HG03565 (cell line): ENCODE data around the gene SCYL3.

Experiments used
- ATAC-seq: cut with Tn5 transposase; IDR thresholded peaks from one replicate; pipeline ENCODE4 v1.9.1; 2021; ENCODE audit warnings: mild to moderate bottlenecking, moderate library complexity; ENCODE audit not compliant: unreplicated experiment

The SCYL3 gene

DNA sequence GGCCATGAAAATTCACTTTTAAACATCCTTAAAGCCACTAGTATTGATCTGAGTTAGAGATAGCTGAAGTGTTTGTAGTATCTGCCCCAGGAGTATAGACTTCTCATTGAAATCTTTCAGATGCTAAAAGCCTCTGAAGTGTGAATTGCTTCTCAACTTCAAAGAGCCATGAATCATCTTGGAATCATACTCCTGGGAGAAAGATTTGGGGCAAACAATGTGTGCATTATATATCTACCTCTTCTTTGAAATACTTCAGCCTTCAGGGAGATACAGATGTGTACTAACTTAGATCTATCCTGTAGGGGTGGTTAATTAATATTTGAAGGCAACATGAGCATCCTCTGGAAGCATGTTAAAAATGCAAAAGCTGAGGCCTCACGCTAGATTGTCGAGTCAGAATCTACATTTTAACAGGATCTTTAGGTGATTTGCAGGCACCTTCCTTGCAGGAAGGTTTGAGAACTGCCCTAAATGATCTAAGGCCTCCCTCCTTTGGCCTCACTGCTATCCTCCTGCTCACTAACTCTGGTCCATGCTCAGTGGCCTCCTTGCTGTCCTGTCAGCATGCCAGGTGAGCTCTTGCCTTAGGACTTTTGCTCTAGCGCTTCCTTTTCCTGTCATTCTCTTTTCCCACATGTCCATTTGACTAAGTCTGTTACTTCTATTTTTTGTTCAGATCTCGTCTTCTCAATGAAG is 6.0 kb upstream of the SCYL3 start:
- ATAC-seq = no peak

- no peak for ATAC-seq
These were observed 2.3 kb upstream of the SCYL3 start for GRCh38 chr1:169896013-169896412.

GRCh38 chr1:169894424-169895145 is 889 bp upstream of the SCYL3 start:
- ATAC-seq = no peak

DNA sequence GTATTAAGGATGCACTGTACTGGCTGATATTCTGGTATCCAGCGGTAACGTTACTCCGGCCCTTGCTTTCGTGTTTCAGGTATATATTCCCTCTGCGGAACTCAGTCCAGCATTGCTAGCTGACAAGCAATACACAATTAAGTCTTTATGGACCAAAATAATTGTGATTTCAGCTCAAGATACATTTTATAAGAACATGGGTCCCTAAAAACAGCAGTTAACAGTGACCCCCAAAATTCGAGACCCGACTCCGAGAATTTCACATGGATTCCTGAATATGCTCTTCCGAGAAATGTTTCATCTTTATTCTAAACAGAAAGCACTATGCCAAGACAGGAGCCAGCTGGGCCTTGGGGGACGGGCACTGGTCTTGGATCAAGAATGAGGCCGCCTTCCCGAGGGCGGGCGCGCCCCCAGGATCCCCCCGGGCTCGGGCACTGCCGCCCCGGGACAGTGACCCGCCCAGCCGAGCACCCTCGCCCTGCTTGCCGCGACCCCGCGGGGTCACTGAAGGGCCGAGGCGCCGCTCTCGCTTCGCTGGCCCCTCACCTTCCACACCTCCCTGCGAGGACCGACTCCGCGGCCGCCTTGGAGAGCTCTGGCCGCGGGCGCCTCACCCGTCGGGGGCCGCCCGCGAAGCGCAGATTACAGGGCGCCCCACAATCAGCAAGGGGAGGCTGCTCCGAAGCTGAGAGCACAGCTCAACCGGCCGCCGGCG is 610 bp downstream of the SCYL3 start:
- ATAC-seq = peak; percentile 14

GRCh38 chr1:169892176-169892926 is 1.3 kb downstream of the SCYL3 start:
- no peak for ATAC-seq

DNA sequence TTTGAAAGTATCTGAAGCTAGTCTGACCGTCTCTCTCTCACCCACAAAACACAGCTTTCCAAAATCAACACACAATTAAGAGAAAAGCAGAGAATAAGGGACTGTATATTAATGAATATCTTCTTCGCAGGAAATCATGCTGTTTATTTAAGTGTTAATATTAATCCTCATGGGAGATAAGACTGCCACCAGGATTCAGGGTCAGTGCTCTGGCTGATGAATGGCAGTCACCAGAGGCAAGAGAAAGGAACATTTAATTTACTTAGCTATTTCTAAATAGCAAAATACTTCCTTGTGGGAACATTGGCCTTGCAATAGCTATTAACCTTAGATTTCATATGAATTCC is 2.2 kb downstream of the SCYL3 start:
- no peak for ATAC-seq

- no peak for ATAC-seq
These were observed 2.7 kb downstream of the SCYL3 start for GRCh38 chr1:169890761-169891538.

DNA sequence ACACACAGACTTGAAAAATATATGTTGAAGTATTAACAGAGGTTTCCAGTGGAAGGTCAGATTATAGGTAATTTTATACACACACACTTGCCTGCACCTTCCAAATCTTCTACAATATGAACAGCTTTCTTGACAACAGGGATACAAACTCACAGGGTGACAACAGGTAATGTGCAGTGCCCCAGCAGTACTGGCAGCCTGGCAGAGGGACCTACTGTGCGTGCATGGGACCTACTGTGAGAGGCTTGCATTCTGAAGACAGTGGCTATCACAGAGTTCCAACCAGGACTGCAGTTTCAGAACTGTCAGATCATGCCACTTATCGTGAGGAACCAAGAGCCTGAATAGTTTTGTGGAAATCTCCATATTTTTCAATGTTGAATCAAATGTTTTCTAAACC is 3.8 kb downstream of the SCYL3 start:
- ATAC-seq = no peak

DNA sequence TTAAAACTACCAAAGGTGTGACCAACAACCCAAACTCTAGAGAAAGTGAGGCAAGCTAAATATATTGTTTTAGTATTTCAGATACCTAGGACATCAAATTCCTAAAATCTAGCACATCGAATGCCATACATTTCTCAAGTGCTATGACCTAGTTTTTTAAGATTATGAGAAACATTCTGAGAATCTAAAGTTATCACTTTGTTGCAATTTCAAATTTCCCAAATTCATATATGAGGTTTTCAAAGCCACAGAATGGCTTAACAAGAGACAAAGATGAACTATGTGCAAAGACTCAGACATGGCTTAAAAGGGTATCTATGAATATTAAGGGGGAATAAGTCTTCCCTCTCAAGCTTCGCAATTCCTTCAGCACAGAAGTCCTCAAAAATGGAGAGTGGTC is 6.8 kb downstream of the SCYL3 start:
- no peak for ATAC-seq

- ATAC-seq = no peak
These were observed 7.3 kb downstream of the SCYL3 start for GRCh38 chr1:169886422-169886821.

DNA sequence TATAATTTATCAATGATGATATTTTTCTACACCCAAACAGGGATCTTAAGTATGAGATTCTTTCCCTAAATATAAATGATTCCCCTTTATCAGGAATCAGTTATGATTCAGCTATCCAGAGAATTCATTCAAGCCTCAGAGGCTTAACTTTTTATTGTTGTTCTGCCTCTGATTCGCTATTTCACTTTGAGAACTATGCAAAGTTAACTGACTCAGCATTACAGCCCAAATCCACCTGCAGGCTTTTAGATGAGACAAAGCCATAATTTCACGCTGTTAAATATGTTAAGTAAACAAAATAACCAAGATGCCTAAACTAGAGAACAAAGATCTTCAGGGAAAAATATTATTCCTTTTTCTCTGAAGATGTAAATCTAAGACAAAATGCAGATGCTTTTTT is 8.5 kb downstream of the SCYL3 start:
- no peak for ATAC-seq

- ATAC-seq = no peak
These were observed 9.1 kb downstream of the SCYL3 start for GRCh38 chr1:169884634-169885033.

- ATAC-seq = no peak
These were observed 11.6 kb downstream of the SCYL3 start for GRCh38 chr1:169882039-169882511.

DNA sequence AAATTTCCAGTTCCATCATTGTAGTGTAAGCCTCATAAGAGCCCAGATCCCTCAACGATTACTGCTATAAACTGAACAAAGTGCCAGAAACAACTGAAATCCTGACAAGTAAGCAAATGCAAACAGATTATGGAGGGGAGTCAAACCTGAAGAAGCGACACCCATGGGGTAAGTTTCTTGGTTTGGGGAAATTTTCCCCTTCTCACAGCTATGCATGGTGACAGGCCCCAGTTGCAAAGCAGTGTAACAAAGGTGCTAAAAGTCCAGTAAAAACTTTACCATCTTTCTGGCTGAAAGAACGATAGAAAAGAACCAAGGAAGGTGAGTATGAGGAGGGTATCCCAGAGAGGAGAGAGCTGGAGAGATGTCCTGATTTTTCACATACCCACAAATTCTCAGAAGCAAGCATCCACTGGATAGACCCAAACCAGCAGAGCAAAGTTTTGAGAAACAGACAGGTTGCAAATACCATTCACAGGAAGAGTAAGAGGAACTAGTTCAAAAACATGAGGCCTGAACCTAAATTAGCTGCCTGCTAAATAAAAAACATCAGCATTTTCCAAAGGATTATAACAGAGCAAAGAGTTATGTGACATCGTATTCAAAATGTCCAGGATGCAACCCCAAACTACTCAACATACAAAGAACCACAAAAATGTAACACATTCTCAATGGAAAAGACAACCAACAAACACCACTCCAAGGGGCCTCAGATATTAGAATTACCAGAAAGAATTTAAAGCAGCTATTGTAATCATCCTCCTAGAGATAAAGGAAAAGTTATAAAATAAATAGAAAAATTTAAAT is 14.5 kb downstream of the SCYL3 start:
- ATAC-seq = no peak

DNA sequence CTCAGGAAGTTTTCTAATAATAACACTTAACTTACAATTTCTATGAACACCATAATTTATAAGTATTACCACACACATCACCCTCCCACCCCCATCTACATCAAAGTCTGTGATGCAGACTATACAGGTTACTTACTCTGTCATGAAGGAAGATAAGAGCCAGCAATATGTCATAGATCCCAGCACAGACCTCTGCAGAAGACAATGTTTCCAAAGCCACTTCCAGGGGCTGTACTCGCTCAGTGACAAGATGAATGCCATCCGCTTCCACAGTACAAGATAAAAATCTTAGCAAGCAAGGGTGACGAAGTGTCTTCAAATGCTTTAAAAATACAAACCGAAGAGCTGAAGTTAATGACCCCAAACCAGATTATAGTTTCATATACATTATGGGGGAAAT is 15.2 kb downstream of the SCYL3 start:
- ATAC-seq = no peak

GRCh38 chr1:169877800-169878491 is 15.8 kb downstream of the SCYL3 start:
- no peak for ATAC-seq

- ATAC-seq = no peak
These were observed 19.5 kb downstream of the SCYL3 start for GRCh38 chr1:169874229-169874628.

- no peak for ATAC-seq
These were observed 20.0 kb downstream of the SCYL3 start for GRCh38 chr1:169873582-169874199.

GRCh38 chr1:169872906-169873305 is 20.8 kb downstream of the SCYL3 start:
- ATAC-seq = no peak
